ENCODE measurements around the gene JARID2.

JARID2 gene

GRCh38 chr6:15344192-15344519, 98.3 kb downstream of the JARID2 start:
- TF ChIP-seq OSR2 (tag by site-specific recombination; IDR thresholded peaks at IDR 0.05) (0 out of 2 replicates have a peak, but pooled peaks have one; percentile 7), IKZF3 (tag by site-specific recombination; IDR thresholded peaks at IDR 0.05) (peak; percentile 53; the same call in 1 of the 2 replicates), HOXC10 (CRISPR knock-in tag; IDR thresholded peaks at IDR 0.05) (no peak), ZSCAN4 (tag by site-specific recombination; IDR thresholded peaks at IDR 0.05) (peak; percentile 69), EGR2 (tag by site-specific recombination; IDR thresholded peaks at IDR 0.05; ENCODE audit: low read depth) (peak; percentile 32; the same call in 1 of the 2 replicates), ZFHX2 (tag by site-specific recombination; conservative IDR thresholded peaks at IDR 0.05) (peak; percentile 52; the same call in 1 of the 2 replicates), PRDM6 (tag by site-specific recombination; IDR thresholded peaks at IDR 0.05) (peak; percentile 82), CTCF (tag by site-specific recombination; IDR thresholded peaks at IDR 0.05) (no peak), ZNF600 (tag by site-specific recombination; IDR thresholded peaks at IDR 0.05) (peak; percentile 76), SP3 (tag by site-specific recombination; IDR thresholded peaks at IDR 0.05) (no peak), ZNF362 (tag by site-specific recombination; IDR thresholded peaks at IDR 0.05) (peak; percentile 10; the same call in 1 of the 2 replicates), ZFP3 (tag by site-specific recombination; IDR thresholded peaks at IDR 0.05; ENCODE audit: low read depth) (no peak)
- Histone ChIP-seq H3K4me1 (ENCODE audit: control insufficient read depth, insufficient read depth, low read length) (peaks cover 33% of the 10 kb centered on the region), H3K9me3 (ENCODE audit: control insufficient read depth, insufficient read depth, low read depth, low read length) (no peaks in the 10 kb centered on the region), H3K4me3 (ENCODE audit: low read depth, low read length) (no peak overlapping the region), H3K36me3 (ENCODE audit: control insufficient read depth in 2 of 2, insufficient read depth in 1 of 2, low read length in 2 of 2) (no peaks in the 10 kb centered on the region), H3K27ac (ENCODE audit: extremely low read depth, low read depth, low read length) (no peak overlapping the region; the same call in 1 of the 2 replicates)
- ChIA-PET CTCF (interaction anchor here (0.7 to 2.0 kb wide), 3 partner anchors 17 to 146 kb away, joined by 5 read pairs; no protein-coding TSS in a partner anchor), POLR2A (no interaction called here)

GRCh38 chr6:15344831-15345230, 99.0 kb downstream of the JARID2 start:
- ChIA-PET POLR2A (no interaction called here), CTCF (interaction anchor here (0.6 to 1.3 kb wide), 5 partner anchors 12 to 712 kb away, joined by 3 to 5 read pairs (median 4); no protein-coding TSS in a partner anchor)
- Histone ChIP-seq H3K9me3 (ENCODE audit: control insufficient read depth, insufficient read depth, low read depth, low read length) (no peaks in the 10 kb centered on the region), H3K27ac (ENCODE audit: extremely low read depth, low read depth, low read length) (no peak overlapping the region), H3K4me1 (ENCODE audit: control insufficient read depth, insufficient read depth, low read length) (peaks cover 33% of the 10 kb centered on the region), H3K4me3 (ENCODE audit: low read depth, low read length) (no peak overlapping the region), H3K36me3 (ENCODE audit: control insufficient read depth in 2 of 2, insufficient read depth in 1 of 2, low read length in 2 of 2) (no peaks in the 10 kb centered on the region)
- TF ChIP-seq YY1 (tag by site-specific recombination; IDR thresholded peaks at IDR 0.05) (no peak), BCL6B (tag by site-specific recombination; IDR thresholded peaks at IDR 0.05) (no peak), SP3 (tag by site-specific recombination; IDR thresholded peaks at IDR 0.05) (no peak), ZNF501 (tag by site-specific recombination; IDR thresholded peaks at IDR 0.05) (no peak), ZNF274 (IDR thresholded peaks at IDR 0.05; ENCODE audit: low read length) (no peak), ZNF274 (tag by site-specific recombination; IDR thresholded peaks at IDR 0.05; ENCODE audit: borderline replicate concordance) (no peak), ZNF677 (tag by site-specific recombination; IDR thresholded peaks at IDR 0.05) (no peak), ZNF398 (tag by site-specific recombination; IDR thresholded peaks at IDR 0.05) (no peak), ZFP3 (tag by site-specific recombination; IDR thresholded peaks at IDR 0.05; ENCODE audit: low read depth) (no peak), SCRT2 (tag by site-specific recombination; IDR thresholded peaks at IDR 0.05) (no peak), ZNF362 (tag by site-specific recombination; IDR thresholded peaks at IDR 0.05) (no peak), ZNF514 (tag by site-specific recombination; IDR thresholded peaks at IDR 0.05) (no peak)
